ENCODE measurements around the gene DPY30. TPM values are rescaled to one million over a fixed set of nuclear protein-coding genes. Genes with fewer than 3 reads are reported as not detected.
"Not testable (repeated sequence)": the region's sequence is repeated elsewhere in the genome, so short reads cannot be mapped to it uniquely, and the experiment has no call there.

DPY30 gene
- total and polyA plus RNA-seq, 4 experiments from 2014 or later, result 50.0 to 233 (median 109) TPM

DNA sequence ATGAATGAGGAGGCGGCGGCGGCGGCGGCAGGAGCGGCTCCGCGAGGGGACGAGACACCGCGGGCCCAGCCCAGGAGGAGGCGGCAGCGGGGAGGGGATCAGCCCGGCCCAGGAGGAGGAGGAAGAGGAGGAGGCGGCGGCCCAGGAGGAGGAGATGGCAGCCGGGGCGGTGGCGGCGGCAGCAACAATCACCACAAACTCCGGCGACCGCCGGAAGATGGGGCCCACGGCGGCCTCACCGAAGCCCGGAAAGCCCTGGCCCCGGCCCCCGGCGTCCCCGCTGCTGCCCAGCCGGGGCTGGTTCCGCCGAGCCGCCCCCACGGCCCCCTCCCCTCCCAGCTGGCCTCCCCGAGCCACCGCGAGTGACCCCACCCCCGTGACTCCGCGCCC is 29.3 kb downstream of the DPY30 start:
- H3K27ac Mint-ChIP-seq, result peak overlapping the region in 3 of 7 donors; percentile 18 to 95 (median 61)
- H3K9me3 ChIP-seq (ENCODE audit: control insufficient read depth in 1 of 2, low read length in 2 of 2); H3K27me3 Mint-ChIP-seq; CTCF ChIA-PET (ENCODE audit: partially characterized antibody); H3K9me3 Mint-ChIP-seq; H3K4me3 ChIP-seq (ENCODE audit: low read length in 2 of 2); H3K36me3 ChIP-seq (ENCODE audit: insufficient read depth, low read length); H3K27me3 ChIP-seq (ENCODE audit: insufficient read depth, low read length): not testable (repeated sequence)
- Histone ChIP-seq H3K4me1 (ENCODE audit: insufficient read depth, low read length) (peaks cover 47% of the 10 kb centered on the region), H3K27ac (ENCODE audit: low read depth, low read length) (peak overlapping the region; percentile 74)
- intact Hi-C loops (cut with micrococcal nuclease), result loop anchor here (2.0 kb wide), 1 partner anchor 155 kb away; the partner anchor contains the start of gene SLC30A6
- peaks cover 4 to 15% of the 10 kb centered on the region in 2 donors for H3K36me3 Mint-ChIP-seq
- DNase-seq, result peak; percentile 71 to 80 (median 77)
- peaks cover 33 to 54% (median 41%) of the 10 kb centered on the region in 4 donors for H3K4me1 Mint-ChIP-seq
- peak overlapping the region in 7 of 8 donors; percentile 44 to 82 (median 61) for H3K4me3 Mint-ChIP-seq
- POLR2A ChIA-PET (ENCODE audit: partially characterized antibody), result interaction anchor here (0.7 to 3.6 kb wide), 6 partner anchors 16 to 618 kb away, joined by 3 to 33 read pairs (median 4); partner anchors contain the start of genes DPY30, SLC30A6, SPAST and TTC27

DNA sequence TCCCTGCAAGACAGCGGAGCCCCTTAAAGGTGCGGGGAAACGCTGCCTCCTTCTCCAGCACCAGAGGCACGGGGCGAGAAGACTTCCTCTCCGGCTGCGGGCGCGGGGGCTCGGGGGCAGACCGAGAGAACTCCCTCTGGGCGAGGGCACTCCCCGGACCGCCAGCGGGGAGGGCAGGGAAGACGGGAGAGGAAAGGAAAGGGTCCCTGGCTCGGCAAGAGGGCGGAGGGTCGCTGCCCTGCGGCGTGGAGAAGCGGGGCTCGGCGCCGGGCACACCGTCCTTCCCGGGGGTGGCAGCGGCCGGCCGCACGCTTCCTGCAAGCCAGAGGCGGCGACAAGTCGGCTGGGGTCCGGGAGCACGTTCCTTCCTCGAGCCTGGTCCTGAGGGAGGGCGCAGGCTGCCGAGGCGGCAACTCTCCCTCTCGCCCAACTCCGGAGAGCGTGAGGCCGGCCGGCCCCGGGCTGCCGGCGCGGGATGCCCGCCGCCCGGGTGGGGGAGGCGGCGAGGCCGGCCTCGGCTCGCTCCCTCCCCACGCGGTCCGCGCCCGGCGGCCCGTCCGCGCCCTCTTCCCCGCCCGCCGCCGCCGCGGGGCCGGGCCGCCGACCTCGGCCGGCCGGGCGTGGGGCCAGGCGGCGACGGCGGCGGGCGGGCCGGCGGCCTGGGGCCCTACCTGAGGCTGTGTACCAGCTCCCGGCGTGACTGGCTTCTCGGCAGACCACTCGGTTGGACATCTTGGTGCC is 29.9 kb downstream of the DPY30 start:
- Mint-ChIP-seq H3K27ac (peak overlapping the region; percentile 85 to 95 (median 90)), H3K9me3 (no peaks in the 10 kb centered on the region), H3K4me1 (peaks cover 37 to 60% (median 46%) of the 10 kb centered on the region in 4 donors), H3K27me3 (no peaks in the 10 kb centered on the region), H3K4me3 (peak overlapping the region; percentile 88 to 95 (median 93)), H3K36me3 (peaks cover 4 to 13% of the 10 kb centered on the region in 2 donors)
- Histone ChIP-seq H3K9me3 (ENCODE audit: control insufficient read depth in 1 of 2, low read length in 2 of 2) (no peaks in the 10 kb centered on the region), H3K27ac (ENCODE audit: low read depth, low read length) (peak overlapping the region; percentile 47), H3K36me3 (ENCODE audit: insufficient read depth, low read length) (no peaks in the 10 kb centered on the region), H3K4me3 (ENCODE audit: low read length in 2 of 2) (peak overlapping the region; percentile 54 to 67), H3K27me3 (ENCODE audit: insufficient read depth, low read length) (no peaks in the 10 kb centered on the region), H3K4me1 (ENCODE audit: insufficient read depth, low read length) (peaks cover 53% of the 10 kb centered on the region)
- DNase-seq, result peak; percentile 22 to 50 (median 39)
- POLR2A ChIA-PET (ENCODE audit: partially characterized antibody), result interaction anchor here (1.1 to 2.8 kb wide), 6 partner anchors 26 to 156 kb away, joined by 3 to 20 read pairs (median 12); partner anchors contain the start of genes DPY30, SLC30A6 and SPAST
- intact Hi-C loops (cut with micrococcal nuclease), result loop anchor here (2.0 to 10.0 kb wide), 4 partner anchors 17 to 155 kb away; partner anchors contain the start of gene SLC30A6
- CTCF ChIA-PET (ENCODE audit: partially characterized antibody), result interaction anchor here (2.2 kb wide), 1 partner anchor 30 kb away, joined by 10 read pairs; the partner anchor contains the start of gene DPY30

DNA sequence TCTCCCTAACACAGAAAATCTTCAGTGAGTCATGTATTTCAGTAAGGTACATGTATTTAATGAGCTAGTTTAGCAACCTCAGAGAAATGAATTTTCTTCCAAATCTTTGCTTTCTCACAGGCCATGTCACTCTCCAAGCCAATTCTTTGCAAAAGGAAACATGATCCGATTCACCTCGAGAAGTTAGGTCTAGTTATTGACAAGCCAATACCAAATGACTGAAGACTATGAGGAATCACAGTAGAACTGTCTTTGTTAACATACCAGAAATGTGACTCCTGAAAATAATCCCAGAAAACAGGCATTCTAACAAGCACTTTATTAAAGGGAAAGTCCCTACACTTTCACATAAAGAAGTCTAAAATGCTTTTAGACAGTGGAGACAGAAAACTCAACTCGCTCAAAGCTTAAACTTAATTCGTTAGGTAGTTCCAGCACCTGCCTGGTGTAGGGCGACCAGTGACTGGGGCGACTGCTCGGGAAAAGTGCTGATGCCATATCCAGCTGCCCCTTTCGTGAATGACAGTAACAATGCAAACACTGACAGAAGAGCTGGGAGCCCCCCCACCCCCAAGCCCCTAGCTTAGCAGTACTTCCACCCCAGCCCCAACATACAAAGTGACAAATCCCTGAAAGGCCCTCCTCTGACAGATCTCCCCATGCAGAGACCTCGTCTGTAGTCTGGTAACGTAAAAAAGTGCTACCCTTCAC is 30.6 kb downstream of the DPY30 start:
- H3K4me1 ChIP-seq (ENCODE audit: insufficient read depth, low read length), result peaks cover 60% of the 10 kb centered on the region
- Mint-ChIP-seq H3K27me3 (no peaks in the 10 kb centered on the region), H3K4me3 (peak overlapping the region; percentile 88 to 95 (median 93)), H3K4me1 (peaks cover 42 to 67% (median 51%) of the 10 kb centered on the region in 4 donors), H3K27ac (peak overlapping the region; percentile 85 to 95 (median 90)), H3K36me3 (peaks cover 4 to 13% of the 10 kb centered on the region in 2 donors), H3K9me3 (no peaks in the 10 kb centered on the region)
- H3K9me3 ChIP-seq (ENCODE audit: control insufficient read depth in 1 of 2, low read length in 2 of 2), result no peaks in the 10 kb centered on the region
- H3K27ac ChIP-seq (ENCODE audit: low read depth, low read length), result peak overlapping the region; percentile 47
- POLR2A ChIA-PET (ENCODE audit: partially characterized antibody), result interaction anchor here (1.0 to 2.8 kb wide), 6 partner anchors 14 to 157 kb away, joined by 3 to 18 read pairs (median 5); partner anchors contain the start of genes DPY30, SLC30A6 and SPAST
- H3K27me3 ChIP-seq (ENCODE audit: insufficient read depth, low read length), result no peaks in the 10 kb centered on the region
- peak in 1 of 5 donors; percentile 7 for DNase-seq
- intact Hi-C loops (cut with micrococcal nuclease), result loop anchor here (2.0 to 10.0 kb wide), 3 partner anchors 16 to 126 kb away; no protein-coding TSS in a partner anchor
- H3K36me3 ChIP-seq (ENCODE audit: insufficient read depth, low read length), result no peaks in the 10 kb centered on the region
- CTCF ChIA-PET (ENCODE audit: partially characterized antibody), result interaction anchor here (1.1 to 2.2 kb wide), 2 partner anchors 31 to 54 kb away, joined by 7 to 10 read pairs; partner anchors contain the start of genes DPY30 and SPAST
- peak overlapping the region; percentile 54 to 67 for H3K4me3 ChIP-seq (ENCODE audit: low read length in 2 of 2)

DNA sequence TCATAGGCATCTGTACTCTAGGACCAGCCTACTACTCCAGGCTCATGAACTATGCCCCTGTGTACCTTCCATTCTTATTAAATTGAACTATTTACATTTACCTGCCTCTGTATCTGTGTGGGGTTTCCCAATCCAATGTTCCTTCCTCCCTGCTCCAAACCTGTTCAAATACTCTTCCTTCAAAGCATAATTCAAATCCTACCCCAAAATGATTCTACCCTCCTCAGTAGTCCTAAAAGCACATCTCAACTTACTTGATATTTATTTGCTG is 32.5 kb downstream of the DPY30 start:
- no peaks in the 10 kb centered on the region for H3K36me3 ChIP-seq (ENCODE audit: insufficient read depth, low read length)
- H3K4me3 Mint-ChIP-seq, result peak overlapping the region in 4 of 8 donors; percentile 1 to 39 (median 14)
- H3K9me3 Mint-ChIP-seq, result no peaks in the 10 kb centered on the region
- peak overlapping the region in 1 of 7 donors; percentile 35 for H3K27ac Mint-ChIP-seq
- DNase-seq, result no peak
- ChIA-PET POLR2A (ENCODE audit: partially characterized antibody) (interaction anchor here (2.8 kb wide), 1 partner anchor 33 kb away, joined by 18 read pairs; the partner anchor contains the start of gene DPY30), CTCF (ENCODE audit: partially characterized antibody) (no interaction called here)
- no peaks in the 10 kb centered on the region for H3K27me3 Mint-ChIP-seq
- peaks cover 68% of the 10 kb centered on the region for H3K4me1 ChIP-seq (ENCODE audit: insufficient read depth, low read length)
- intact Hi-C loops (cut with micrococcal nuclease), result loop anchor here (10.0 kb wide), 2 partner anchors 52 to 128 kb away; no protein-coding TSS in a partner anchor
- no peak overlapping the region for H3K4me3 ChIP-seq (ENCODE audit: low read length in 2 of 2)
- H3K4me1 Mint-ChIP-seq, result peaks cover 43 to 71% (median 54%) of the 10 kb centered on the region in 4 donors
- H3K36me3 Mint-ChIP-seq, result peaks cover 8 to 13% of the 10 kb centered on the region in 2 donors
- no peaks in the 10 kb centered on the region for H3K27me3 ChIP-seq (ENCODE audit: insufficient read depth, low read length)
- H3K27ac ChIP-seq (ENCODE audit: low read depth, low read length), result no peak overlapping the region
- no peaks in the 10 kb centered on the region for H3K9me3 ChIP-seq (ENCODE audit: control insufficient read depth in 1 of 2, low read length in 2 of 2)

DNA sequence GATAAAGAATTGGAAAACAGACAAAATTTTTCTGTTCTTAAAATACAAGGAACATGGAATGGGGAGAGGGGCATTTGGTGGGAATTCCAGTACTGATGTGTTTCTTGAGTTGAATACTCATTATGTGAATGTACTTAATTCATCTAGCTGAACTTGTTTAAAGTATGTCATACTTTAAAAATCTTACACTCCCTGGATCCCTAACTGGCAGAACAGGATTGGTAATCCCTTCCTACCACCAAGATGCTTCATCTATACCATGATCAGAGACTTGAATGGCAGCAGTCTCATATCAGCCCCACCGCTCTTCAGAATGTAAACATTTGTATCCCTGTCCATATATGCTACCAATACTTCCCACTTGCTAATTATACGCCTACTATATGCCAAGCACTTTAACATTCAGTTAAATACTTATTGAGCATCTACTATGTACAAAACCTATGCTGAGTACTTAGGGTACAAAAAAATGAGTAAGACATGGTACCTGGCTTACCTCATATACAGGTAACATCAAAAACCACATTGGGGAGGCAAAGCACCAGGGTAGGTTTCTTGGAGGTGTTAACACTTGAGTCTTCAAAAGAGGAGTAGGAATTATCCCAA is 34.1 kb downstream of the DPY30 start:
- no peaks in the 10 kb centered on the region for H3K27me3 ChIP-seq (ENCODE audit: insufficient read depth, low read length)
- peak overlapping the region in 6 of 8 donors; percentile 4 to 59 (median 34) for H3K4me3 Mint-ChIP-seq
- intact Hi-C loops (cut with micrococcal nuclease), result loop anchor here (10.0 kb wide), 2 partner anchors 51 to 129 kb away; no protein-coding TSS in a partner anchor
- no peaks in the 10 kb centered on the region for H3K36me3 ChIP-seq (ENCODE audit: insufficient read depth, low read length)
- POLR2A ChIA-PET (ENCODE audit: partially characterized antibody), result no interaction called here
- no peaks in the 10 kb centered on the region for H3K27me3 Mint-ChIP-seq
- H3K27ac Mint-ChIP-seq, result peak overlapping the region in 1 of 7 donors; percentile 10
- H3K4me1 Mint-ChIP-seq, result peaks cover 39 to 62% (median 50%) of the 10 kb centered on the region in 4 donors
- H3K9me3 ChIP-seq (ENCODE audit: control insufficient read depth in 1 of 2, low read length in 2 of 2), result no peaks in the 10 kb centered on the region
- CTCF ChIA-PET (ENCODE audit: partially characterized antibody), result interaction anchor here (0.8 kb wide), 1 partner anchor 8 kb away, joined by 6 read pairs; no protein-coding TSS in a partner anchor
- no peak overlapping the region for H3K27ac ChIP-seq (ENCODE audit: low read depth, low read length)
- peaks cover 59% of the 10 kb centered on the region for H3K4me1 ChIP-seq (ENCODE audit: insufficient read depth, low read length)
- H3K36me3 Mint-ChIP-seq, result peaks cover 8 to 10% of the 10 kb centered on the region in 2 donors
- no peak for DNase-seq
- H3K9me3 Mint-ChIP-seq, result no peaks in the 10 kb centered on the region
- H3K4me3 ChIP-seq (ENCODE audit: low read length in 2 of 2), result no peak overlapping the region

DNA sequence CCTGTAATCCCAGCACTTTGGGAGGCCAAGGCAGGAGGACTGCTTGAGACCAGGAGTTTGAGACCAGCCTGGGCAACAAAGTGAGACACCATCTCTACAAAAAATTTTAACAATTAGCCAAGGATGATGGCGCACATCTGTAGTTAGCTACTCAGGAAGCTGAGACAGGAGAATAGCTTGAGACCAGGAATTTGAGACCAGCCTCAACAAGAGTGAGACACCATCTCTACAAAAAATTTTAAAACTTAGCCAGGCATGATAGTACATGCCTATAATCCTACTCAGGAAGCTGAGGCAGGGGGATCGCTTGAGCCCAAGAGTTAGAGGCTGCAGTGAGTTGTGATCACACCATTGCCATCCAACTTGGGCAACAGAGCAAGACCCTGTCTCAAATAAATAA is 35.8 kb downstream of the DPY30 start:
- Histone ChIP-seq H3K27ac (ENCODE audit: low read depth, low read length) (no peak overlapping the region), H3K36me3 (ENCODE audit: insufficient read depth, low read length) (no peaks in the 10 kb centered on the region), H3K9me3 (ENCODE audit: control insufficient read depth in 1 of 2, low read length in 2 of 2) (no peaks in the 10 kb centered on the region), H3K4me3 (ENCODE audit: low read length in 2 of 2) (no peak overlapping the region), H3K27me3 (ENCODE audit: insufficient read depth, low read length) (no peaks in the 10 kb centered on the region), H3K4me1 (ENCODE audit: insufficient read depth, low read length) (peaks cover 65% of the 10 kb centered on the region)
- POLR2A ChIA-PET (ENCODE audit: partially characterized antibody), result no interaction called here
- Mint-ChIP-seq H3K27me3 (no peaks in the 10 kb centered on the region), H3K4me1 (peaks cover 41 to 73% (median 56%) of the 10 kb centered on the region in 4 donors), H3K4me3 (peak overlapping the region in 3 of 8 donors; percentile 6 to 18 (median 17)), H3K27ac (peak overlapping the region in 1 of 7 donors; percentile 74), H3K9me3 (no peaks in the 10 kb centered on the region), H3K36me3 (peaks cover 3 to 8% of the 10 kb centered on the region in 2 donors)
- CTCF ChIA-PET (ENCODE audit: partially characterized antibody), result no interaction called here
- intact Hi-C loops (cut with micrococcal nuclease), result loop anchor here (10.0 kb wide), 2 partner anchors 49 to 131 kb away; no protein-coding TSS in a partner anchor
- DNase-seq, result no peak
